MG63 (cell line): ENCODE results near the gene STAT3. TPM values are rescaled to one million over a fixed set of nuclear protein-coding genes. Genes with fewer than 3 reads are reported as not detected.
A peak's percentile ranks its signal among the peaks of the same experiment; 100 is the strongest.
"Not testable (repeated sequence)": the region's sequence is repeated elsewhere in the genome, so short reads cannot be mapped to it uniquely, and the experiment has no call there.

ENCODE experiments used
- DNase-seq: peaks from one replicate; pipeline ENCODE4 v3.0.0-alpha.2; 2020
- H3K27me3 ChIP-seq: fragments of 250-450 bp; sonication (Bioruptor Pico); 2 replicates; pipeline ENCODE4 v1.5.1; 2020; ENCODE audit warnings: mild to moderate bottlenecking, moderate library complexity
- H3K36me3 ChIP-seq: fragments of 250-450 bp; sonication (Bioruptor Pico); 2 replicates; pipeline ENCODE4 v1.5.1; 2020; ENCODE audit warnings: mild to moderate bottlenecking, moderate library complexity
- H3K4me3 ChIP-seq: fragments of 250-450 bp; sonication (Bioruptor Pico); 2 replicates; pipeline ENCODE4 v1.5.1; 2020; ENCODE audit warnings: mild to moderate bottlenecking, moderate library complexity
- H3K9me3 ChIP-seq: fragments of 250-450 bp; sonication (Bioruptor Pico); 2 replicates; pipeline ENCODE4 v1.5.1; 2020; ENCODE audit warnings: mild to moderate bottlenecking, moderate library complexity
- total RNA-seq: library from RNA; depleted of rRNA; stranded (reverse); fragments of >200 nt; shearing (Covaris generic); gene quantifications from 2 replicates; pipeline ENCODE4 v1.2.3, GENCODE V29; 2014; ENCODE audit warnings: low replicate concordance

Gene STAT3
- total RNA-seq, 1 experiment from 2014 or later, result 59.9 TPM

DNA sequence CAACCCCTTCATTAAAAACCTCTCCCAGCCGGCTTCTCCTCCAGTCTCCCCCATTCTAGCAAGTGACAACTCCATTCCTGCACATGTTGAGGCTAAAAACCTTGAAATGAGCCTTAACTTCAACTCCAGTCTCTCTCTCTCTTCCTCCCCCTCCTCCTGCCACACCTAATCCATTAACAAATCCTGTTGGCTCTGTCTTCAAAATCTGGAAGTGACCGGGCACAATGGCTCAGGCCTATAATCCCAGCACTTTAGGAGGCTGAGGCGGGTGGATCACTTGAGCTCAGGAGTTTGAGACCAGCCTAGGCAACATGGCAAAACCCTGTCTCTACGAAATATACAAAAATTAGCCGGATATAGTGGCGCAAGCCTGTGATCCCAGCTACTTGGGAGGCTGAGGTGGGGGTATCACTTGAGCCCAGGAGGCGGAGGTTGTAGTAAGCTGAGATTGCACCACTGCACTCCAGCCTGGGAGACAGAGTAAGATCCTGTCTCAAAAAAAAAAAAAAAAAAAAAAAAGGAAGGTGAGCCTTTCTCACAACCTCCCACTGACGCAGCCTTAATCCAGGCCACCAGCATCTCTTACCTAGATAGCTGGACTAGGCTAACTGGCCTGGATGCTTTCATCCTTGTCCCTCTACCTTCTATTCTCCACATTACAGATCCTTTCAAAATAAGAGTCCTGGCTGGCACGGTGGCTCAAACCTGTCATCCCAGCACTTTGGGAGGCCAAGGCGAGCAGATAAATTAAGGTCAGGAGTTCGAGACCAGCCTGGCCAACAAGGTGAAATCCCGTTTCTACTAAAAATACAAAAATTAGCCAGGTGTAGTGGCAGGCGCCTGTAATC, 21.8 kb downstream of the STAT3 start:
- DNase-seq, H3K27me3 ChIP-seq, H3K4me3 ChIP-seq, H3K9me3 ChIP-seq: not testable (repeated sequence)
- H3K36me3 ChIP-seq, result peaks cover 19% of the 10 kb centered on the region

DNA sequence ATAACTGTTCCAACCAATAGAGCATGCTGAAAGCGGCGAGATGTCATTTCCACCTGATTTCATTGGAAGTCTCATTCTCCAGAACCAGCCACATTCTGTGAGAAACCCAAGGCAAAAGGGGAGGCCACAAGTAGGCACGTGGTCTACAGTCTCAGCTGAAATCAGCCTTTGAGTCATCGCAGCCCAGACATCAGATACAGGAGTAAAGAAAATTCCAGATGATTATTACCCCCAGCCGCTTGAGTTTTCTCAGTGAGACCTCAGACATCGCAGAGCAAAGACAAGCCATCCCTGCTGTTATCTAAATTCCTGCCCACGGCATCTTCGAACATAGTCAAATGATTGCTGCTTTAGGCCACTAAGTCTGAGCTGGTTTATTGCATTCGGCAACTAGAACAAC, 23.1 kb downstream of the STAT3 start:
- no peak overlapping the region for H3K4me3 ChIP-seq
- H3K27me3 ChIP-seq, result no peaks in the 10 kb centered on the region
- DNase-seq, result peak; percentile 30
- H3K9me3 ChIP-seq, result no peaks in the 10 kb centered on the region; the same call in 1 of the 2 replicates
- H3K36me3 ChIP-seq, result peaks cover 20% of the 10 kb centered on the region

DNA sequence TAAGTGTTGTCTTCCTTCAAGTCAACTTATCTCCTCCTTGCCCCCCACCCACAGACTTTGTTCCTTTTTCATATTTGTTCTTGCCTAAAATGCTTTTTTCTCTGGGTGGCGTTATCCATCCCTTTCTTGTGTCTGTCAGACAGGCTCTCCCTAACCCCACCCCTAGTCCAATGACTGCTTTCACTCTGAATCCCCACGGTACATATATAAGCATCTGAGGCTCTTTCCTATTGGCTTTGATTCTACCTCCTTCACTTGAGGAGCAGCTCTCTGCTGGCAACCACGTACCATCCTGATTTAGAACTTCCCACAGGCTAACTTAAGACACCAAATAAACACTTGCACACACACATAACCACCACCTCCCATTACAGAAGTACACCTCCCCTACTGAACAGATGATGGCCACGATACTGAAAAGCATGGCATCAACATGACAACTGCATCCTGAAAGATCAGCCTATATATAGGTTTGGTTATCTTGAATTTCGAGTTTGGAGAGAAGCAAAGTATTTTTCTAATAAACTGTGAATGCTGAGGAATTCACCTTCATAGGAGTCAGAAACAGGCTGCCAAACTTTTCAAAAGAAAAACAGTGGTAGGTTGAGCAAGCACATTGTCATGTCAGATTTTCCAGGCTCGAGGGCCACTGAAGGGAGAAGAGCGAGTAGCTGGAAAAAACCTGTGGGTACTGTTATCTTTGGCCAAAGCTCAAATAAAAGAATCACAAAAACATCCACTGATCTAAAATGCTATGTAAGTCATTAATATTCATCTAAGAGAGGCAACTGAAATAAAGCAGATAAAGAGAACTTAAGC, 24.3 kb downstream of the STAT3 start:
- H3K36me3 ChIP-seq, result peaks cover 17% of the 10 kb centered on the region
- no peaks in the 10 kb centered on the region; the same call in 1 of the 2 replicates for H3K9me3 ChIP-seq
- H3K27me3 ChIP-seq, result no peaks in the 10 kb centered on the region
- no peak overlapping the region for H3K4me3 ChIP-seq
- peak; percentile 64 for DNase-seq

DNA sequence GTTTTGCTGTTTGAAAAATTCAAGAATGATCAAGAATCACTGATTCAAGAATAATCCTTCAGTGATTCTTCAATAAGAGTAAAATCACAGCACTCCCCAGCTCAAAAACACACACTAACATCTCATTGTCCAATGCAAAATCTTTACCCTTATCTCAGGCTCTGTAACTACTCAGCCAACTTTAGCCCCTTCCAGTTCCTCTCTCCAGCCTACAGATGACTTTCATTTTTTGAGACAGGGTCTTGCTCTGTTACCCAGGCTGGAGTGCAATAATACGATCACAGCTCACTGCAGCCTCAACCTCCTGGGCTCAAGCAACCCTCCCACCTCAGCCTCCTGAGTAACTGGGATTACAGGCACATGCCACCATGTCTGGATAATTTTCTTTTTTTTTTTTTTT, 25.0 kb downstream of the STAT3 start:
- DNase-seq, result no peak
- Histone ChIP-seq H3K27me3 (no peaks in the 10 kb centered on the region), H3K36me3 (peaks cover 17% of the 10 kb centered on the region), H3K9me3 (no peaks in the 10 kb centered on the region; the same call in 1 of the 2 replicates), H3K4me3 (no peak overlapping the region)

DNA sequence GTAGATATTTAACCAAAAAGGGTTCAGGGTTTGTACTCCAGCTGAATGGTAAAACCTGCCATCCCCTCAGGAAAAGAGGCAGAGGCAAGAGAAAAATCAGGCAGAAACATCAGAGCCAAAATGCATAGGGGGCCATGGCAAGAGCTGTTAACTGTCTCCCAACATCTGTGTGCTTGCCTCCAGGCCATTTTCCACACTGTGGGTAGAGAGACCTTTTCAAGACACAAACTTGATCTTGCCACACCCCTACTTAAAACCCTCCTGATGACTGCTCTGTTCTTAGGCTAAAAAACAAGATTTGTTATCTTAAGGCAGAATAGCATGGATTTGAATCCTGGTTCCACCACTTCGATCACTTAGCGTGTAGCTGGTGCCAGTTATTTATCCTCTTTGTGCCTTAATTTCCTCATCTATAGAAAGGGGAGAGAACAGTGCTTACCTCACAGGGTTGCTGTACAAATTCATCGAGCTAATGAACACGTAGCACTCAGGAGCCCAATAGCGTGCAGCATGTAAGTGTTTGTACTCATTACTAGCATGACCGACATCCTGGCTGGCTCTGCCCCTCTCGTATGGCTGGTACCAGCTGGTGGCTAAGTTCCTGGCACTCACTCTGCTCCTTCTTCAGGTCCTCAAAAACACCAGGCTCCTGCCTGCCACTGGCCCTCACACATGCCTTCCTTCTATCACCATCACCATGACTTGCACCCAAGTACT, 25.8 kb downstream of the STAT3 start:
- peak; percentile 72 for DNase-seq
- Histone ChIP-seq H3K36me3 (peaks cover 17% of the 10 kb centered on the region), H3K9me3 (no peaks in the 10 kb centered on the region; the same call in 1 of the 2 replicates), H3K4me3 (no peak overlapping the region), H3K27me3 (no peaks in the 10 kb centered on the region)

DNA sequence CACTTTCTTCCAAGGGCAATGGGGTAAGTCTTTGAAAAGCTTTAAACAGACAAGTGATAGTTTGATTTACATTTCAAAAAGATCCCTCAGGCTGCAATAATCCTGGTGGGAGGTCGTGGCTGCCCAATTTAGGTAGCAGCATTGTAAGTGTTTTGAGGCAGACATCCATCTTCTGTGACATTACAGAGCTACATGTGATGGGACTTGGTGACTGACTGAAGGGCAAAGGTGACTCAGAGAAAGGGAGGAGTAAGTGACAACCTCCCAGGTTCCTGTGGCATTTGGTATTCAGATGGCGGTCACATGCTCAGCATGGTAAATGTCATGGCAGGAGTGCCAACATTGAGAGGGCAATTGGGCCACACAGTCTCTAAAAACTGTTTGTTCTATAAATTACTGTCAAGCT, 26.5 kb downstream of the STAT3 start:
- Histone ChIP-seq H3K4me3 (no peak overlapping the region), H3K9me3 (no peaks in the 10 kb centered on the region; the same call in 1 of the 2 replicates), H3K36me3 (peaks cover 21% of the 10 kb centered on the region), H3K27me3 (no peaks in the 10 kb centered on the region)
- DNase-seq, result no peak

DNA sequence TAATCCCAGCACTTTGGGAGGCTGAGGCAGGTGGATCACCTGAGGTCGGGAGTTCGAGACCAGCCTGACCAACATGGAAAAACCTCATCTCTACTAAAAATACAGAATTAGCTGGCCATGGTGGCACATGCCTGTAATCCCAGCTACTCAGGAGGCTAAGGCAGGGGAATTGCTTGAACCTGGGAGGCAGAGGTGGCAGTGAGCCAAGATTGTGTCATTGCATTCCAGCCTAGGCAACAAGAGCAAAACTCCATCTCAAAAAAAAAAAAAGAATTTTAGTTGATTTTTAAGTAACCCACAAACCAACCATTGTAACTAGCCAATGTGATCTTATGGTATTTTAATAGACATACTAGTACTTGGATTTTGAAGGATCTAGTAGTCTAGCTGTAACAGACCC, 27.9 kb downstream of the STAT3 start:
- not testable (repeated sequence) for H3K27me3 ChIP-seq, H3K9me3 ChIP-seq, H3K4me3 ChIP-seq
- peaks cover 23% of the 10 kb centered on the region for H3K36me3 ChIP-seq
- peak; percentile 45 for DNase-seq

DNA sequence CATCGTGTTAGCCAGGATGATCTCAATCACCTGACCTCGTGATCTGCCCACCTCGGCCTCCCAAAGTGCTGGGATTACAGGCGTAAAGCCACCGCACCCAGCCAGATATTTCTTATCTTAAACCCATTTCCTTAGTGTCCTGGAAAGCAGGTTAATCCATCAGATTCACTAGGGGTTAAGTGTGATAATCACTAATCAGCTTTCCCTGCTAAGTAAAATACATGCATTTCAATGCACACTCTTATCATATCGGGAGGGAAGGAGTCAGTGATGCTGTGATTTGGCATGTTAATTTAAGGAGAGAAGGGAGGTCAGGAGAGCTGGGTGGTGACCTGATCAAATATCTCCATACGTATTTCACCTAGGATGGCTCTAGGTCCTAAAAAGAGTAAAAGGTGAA, 29.1 kb downstream of the STAT3 start:
- DNase-seq, result no peak
- Histone ChIP-seq H3K9me3 (no peaks in the 10 kb centered on the region; the same call in 1 of the 2 replicates), H3K4me3 (no peak overlapping the region), H3K27me3 (no peaks in the 10 kb centered on the region), H3K36me3 (peaks cover 17% of the 10 kb centered on the region)

DNA sequence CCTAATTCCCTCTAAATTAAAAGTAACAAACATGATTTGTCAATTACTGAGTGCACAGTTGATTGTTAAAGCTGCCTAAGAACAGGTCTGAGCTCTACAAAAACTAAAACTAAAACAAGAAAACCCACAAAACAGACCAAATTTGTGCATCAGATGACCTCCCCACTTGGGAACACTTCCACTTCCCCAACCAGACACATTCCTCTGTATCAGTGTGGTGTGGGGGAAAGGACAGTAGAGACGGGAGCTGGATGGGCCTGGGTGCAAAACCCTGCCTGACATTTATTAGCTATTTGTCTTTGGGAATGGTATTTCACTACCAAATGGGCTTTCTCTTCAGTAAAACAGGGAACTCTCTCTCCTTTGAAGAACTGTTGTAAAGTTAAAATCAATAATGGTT, 29.8 kb downstream of the STAT3 start:
- Histone ChIP-seq H3K36me3 (peaks cover 17% of the 10 kb centered on the region), H3K9me3 (no peaks in the 10 kb centered on the region; the same call in 1 of the 2 replicates), H3K4me3 (no peak overlapping the region), H3K27me3 (no peaks in the 10 kb centered on the region)
- DNase-seq, result no peak

DNA sequence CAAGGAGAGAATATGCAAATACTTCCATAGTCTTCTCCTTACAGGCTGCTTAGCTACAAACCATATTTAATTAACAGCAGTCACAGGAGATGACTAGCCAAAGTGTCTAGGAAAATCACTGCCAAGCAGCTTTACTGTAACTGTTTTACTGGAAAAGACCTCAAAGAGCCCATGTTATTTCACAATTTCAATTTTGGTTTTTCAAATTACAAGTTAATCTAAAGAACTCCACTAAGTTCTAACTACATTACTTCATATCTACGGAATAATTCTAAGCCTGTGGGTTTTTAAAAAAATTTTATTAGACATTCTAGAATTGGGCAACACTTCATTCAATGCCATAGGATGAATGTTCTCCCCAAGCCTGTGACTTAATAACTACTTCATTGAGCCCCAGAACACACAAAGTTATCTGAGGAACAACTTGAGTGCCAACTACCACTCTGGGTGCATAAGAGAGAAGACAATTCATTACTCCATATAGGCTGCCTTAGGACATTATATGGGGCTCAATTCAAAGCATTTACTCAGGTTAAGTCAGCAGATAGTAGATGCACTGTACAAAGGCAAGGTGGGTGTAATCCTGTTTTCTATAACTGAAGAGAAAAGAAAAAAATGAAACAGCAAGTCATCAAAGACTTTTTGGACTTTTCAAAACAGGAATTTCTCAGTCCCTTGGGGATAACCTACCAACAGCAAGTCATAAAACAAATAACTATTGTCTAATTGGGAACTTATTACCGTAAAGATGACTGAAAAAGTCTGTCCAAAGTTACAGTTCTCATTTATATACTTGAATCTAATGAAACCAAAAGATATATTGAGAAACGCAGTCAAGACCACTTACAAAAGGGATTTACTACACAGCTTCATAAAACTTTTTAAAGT, 33.0 kb downstream of the STAT3 start:
- DNase-seq, result no peak
- H3K36me3 ChIP-seq, result peaks cover 6% of the 10 kb centered on the region
- H3K9me3 ChIP-seq, result no peaks in the 10 kb centered on the region
- H3K4me3 ChIP-seq, result no peak overlapping the region
- no peaks in the 10 kb centered on the region for H3K27me3 ChIP-seq

DNA sequence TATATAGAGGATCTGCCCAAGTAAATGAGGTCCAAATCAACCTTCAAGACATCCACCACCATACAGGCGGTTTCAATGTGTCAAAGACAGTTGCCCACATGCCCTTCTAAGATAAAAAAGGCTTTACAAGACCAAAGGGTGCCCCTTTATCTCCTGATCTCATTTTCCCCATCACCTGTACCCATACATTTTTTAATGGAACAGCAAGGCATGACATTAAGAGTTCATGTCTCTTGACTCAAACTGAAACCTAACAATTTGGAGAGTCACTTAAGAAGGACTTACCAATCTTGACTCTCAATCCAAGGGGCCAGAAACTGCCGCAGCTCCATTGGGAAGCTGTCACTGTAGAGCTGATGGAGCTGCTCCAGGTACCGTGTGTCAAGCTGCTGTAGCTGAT, 40.1 kb downstream of the STAT3 start:
- Histone ChIP-seq H3K4me3 (no peak overlapping the region), H3K27me3 (no peaks in the 10 kb centered on the region)
- no peak for DNase-seq

DNA sequence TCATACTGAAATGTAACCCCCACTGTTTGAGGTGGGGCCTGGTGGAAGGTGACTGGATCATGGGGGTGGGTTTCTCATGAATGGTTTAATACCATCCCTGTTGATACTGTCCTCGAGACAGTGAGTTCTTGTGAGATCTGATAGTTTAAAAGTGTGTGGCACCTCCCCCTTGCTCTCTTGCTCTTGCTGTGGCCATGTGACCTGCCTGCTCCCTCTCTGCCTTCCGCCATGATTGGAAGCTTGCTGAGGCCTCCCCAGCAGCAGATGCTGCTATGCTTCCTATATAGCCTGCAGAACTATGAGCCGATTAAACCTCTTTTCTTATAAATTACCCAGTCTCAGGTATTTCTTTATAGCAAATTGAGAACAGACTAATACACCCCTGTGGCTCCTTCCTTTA, 40.6 kb downstream of the STAT3 start:
- H3K4me3 ChIP-seq, result no peak overlapping the region
- H3K36me3 ChIP-seq, result peaks cover 44% of the 10 kb centered on the region
- no peaks in the 10 kb centered on the region for H3K9me3 ChIP-seq
- H3K27me3 ChIP-seq, result no peaks in the 10 kb centered on the region
- no peak for DNase-seq

More for the DNA sequence above, 40.1 kb downstream of the STAT3 start:
- no peaks in the 10 kb centered on the region for H3K9me3 ChIP-seq
- H3K36me3 ChIP-seq, result peaks cover 42% of the 10 kb centered on the region

DNA sequence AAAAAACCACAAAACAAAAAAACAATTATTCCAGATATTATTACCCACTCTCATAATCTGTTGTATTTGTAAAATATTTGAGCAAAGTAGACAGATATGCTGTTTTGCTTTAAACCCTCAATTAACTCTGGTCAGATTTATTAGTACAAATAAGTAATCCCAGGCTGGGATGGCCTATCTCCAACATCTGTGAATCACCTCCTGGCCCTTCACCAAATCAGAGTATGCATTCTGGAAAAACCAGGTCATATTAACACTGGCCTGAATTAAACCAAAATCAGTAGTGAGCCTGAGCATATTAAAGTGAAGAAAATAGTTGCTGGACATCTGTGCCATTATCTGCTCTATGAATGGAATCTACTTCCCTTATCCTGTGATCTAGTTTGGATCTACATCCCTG, 41.0 kb downstream of the STAT3 start:
- peak; percentile 83 for DNase-seq
- Histone ChIP-seq H3K36me3 (peaks cover 48% of the 10 kb centered on the region), H3K27me3 (no peaks in the 10 kb centered on the region), H3K4me3 (no peak overlapping the region), H3K9me3 (no peaks in the 10 kb centered on the region)

DNA sequence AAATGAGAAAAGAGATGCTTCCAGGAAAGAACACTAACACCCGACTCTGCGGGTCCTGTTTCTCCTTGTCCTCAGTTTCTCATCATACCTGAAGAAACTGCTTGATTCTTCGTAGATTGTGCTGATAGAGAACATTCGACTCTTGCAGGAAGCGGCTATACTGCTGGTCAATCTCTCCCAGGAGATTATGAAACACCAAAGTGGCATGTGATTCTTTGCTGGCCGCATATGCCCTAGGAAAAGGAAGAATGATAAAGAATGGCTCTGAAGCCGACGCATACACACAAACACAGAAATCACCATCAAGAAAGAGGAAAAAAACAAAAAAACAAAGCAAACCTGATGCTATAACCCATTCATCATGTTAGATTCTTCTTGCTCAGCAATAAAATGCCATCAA, 41.8 kb downstream of the STAT3 start:
- no peak for DNase-seq
- Histone ChIP-seq H3K27me3 (no peaks in the 10 kb centered on the region), H3K9me3 (no peaks in the 10 kb centered on the region), H3K4me3 (no peak overlapping the region), H3K36me3 (peaks cover 56% of the 10 kb centered on the region)

DNA sequence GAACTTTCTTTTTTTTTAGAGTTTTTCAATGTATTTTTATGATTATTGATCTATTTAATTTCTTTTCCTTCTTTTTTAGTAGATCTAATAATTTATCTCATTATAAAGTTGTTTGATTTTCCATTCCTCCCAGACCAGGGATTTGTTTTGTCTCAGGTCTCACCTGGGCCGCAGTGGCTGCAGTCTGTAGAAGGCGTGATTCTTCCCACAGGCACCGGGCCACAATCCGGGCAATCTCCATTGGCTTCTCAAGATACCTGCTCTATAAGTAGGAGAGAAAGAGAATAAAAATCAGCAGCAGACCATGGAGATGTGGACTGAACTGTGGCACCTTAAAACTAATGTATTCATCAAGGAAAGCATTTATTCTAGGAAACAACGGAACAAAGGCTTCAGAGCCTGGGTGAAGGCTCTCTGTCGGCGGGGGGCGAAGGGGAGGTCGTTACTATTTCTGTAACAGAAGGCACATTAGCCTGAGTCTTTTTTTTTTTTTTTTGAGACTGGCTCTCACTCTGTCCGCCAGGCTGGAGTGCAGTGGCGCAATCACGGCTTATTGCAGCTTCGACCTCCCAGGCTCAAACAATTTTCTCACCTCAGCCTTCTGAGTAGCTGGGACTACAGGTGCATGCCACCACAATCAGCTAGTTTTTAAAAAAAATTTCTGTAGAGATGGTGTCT, 42.7 kb downstream of the STAT3 start:
- Histone ChIP-seq H3K27me3 (no peaks in the 10 kb centered on the region), H3K4me3 (no peak overlapping the region), H3K36me3 (peaks cover 65% of the 10 kb centered on the region), H3K9me3 (no peaks in the 10 kb centered on the region)
- no peak for DNase-seq
